Measurements from ENCODE around the gene YES1.

YES1 gene

GRCh38 chr18:811892-812375, at the start of gene YES1:
Gene YES1 (minus strand): TSS chr18:812242. CDS start chr18:756827, 55,415 bp downstream.
- DNase-seq: peak in 1 of 2 experiments; percentile 41

- no peak for DNase-seq
Observed at GRCh38 chr18:857986-858385, 45.9 kb upstream of the YES1 start.

DNA sequence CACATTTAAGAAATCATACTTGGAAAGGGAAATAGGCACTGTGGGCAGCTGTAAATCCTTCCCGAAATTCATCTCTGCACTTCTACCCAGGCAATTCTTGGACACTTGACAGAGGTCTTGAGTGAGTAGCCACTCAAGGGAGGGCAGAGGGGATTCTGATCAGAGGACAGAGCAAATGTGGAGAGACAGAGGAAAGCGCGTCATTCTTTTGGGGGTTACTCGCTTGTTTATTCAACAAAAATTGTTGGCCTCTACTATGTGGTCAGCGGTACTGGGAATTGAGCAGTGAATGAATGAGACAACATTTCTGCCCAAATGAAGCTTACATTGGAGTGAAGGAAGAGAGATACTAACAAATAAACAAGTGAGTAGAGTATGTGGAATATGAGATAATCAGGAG, 41.4 kb upstream of the YES1 start:
- DNase-seq: no peak

DNA sequence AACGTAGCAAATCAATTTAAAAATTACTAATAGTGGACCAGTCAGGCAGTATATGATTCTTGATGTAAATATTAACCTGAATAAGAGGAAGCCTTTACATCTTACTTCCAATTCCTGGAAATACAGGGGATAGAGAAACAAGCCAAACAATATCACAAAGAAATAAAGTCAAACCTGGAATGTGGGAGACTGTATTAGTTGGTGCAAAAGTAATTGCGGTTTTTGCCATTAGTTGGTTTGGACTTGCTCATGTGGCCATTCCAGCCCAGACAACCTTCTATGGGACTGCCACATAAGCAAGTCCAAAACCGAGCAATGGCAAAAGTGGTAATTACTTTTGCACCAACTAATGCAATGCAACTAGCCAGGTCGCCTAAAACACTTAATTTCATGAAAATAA, 38.9 kb upstream of the YES1 start:
- DNase-seq: no peak

- DNase-seq: no peak
Observed at GRCh38 chr18:849021-849420, 37.0 kb upstream of the YES1 start.

GRCh38 chr18:848062-848861, 36.2 kb upstream of the YES1 start:
- no peak for DNase-seq

DNA sequence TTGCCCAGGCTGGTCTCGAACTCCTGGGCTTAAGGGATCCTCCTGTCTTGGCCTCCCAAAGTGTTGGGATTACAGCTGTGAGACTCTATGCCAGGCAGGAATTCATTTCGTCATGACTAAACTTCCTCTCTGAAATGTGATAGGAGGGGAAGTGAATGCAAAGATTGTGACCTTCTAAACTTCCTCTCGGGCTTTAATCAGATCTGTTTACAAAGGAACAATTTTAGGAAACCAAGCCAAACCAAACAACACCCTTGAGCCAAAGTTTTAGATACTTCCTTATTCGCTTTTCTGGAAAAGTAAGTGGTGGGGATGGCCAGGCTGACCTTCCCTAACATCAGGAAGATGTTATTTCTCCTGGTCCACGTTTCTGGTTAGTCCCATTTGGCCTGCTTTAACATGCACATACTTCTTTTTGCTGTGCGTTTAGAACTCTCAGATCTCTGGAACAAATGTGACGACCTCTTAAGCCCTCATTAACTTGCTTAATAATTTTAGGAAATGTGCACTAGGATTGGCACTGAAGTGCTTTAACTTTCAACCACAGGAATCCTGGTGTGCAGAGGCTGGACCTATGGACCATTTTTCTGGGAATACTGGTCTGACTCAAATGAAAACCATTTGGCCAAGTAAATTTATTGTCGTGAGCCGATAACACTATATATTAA, 33.2 kb upstream of the YES1 start:
- peak; percentile 12 to 67 for DNase-seq

GRCh38 chr18:841647-842370, 29.8 kb upstream of the YES1 start:
- DNase-seq: no peak

DNA sequence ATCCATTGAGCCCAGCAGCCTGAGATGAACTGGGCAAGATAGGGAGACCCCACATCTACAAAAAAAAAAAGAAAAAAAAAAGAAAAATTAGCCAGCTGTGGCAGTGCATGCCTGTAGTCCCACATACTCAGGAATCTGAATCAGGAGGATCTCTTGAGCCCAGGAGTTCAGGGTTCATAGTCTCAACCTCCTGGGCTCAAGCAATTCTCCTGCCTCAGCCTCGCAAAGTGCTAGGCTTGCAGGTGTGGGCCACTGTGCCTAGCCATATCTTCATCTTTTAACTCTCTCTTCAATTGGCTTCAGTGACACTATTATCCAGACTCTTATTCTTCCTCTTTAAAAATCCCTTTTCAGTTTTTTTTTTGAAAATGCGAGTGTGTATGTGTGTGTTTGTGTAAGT, 28.5 kb upstream of the YES1 start:
- DNase-seq: no peak

- DNase-seq: no peak
Observed at GRCh38 chr18:840023-840408, 28.0 kb upstream of the YES1 start.

GRCh38 chr18:839224-840022, 27.4 kb upstream of the YES1 start:
- peak; percentile 5 to 29 for DNase-seq

DNA sequence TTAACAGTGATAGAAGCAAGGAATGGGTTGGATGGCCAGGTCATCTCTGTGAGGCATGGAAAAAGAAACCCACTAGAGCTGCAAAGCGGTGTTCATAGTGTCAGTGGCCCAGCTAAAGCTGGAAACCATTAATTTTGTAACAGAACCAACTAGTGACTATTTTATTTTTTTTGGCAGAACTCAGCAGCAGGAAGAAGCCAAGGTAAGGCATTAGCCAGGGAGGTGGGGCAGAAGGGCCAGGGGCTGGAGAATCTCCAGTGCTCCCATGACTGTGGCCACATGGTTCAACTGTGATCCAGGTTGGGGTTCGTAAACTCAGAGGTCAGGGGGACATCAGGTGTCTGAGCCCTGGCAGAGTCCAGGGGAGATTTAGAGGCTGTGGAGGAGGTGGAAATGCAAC, 25.9 kb upstream of the YES1 start:
- DNase-seq: no peak

GRCh38 chr18:834082-834720, 22.2 kb upstream of the YES1 start:
- no peak for DNase-seq

DNA sequence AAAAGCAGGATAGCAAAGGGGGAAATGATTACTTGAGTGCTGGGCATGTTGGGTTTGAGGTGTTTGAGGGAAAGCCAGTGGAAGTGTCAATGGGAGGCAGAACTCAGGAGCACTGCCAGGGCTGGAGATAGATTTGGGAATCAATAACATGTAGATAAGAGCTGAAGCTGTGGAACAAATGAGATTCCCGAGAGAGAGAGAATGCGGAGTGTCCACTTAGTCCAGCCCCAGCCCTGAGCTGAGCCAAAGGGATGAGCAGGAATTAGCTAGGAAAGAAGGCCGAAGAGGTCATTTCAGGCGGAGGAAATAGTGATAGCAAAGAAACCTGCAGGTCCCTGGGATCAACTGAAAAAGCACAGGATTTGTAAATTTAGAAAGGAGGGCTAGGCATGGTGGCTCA, 21.2 kb upstream of the YES1 start:
- DNase-seq: no peak

DNA sequence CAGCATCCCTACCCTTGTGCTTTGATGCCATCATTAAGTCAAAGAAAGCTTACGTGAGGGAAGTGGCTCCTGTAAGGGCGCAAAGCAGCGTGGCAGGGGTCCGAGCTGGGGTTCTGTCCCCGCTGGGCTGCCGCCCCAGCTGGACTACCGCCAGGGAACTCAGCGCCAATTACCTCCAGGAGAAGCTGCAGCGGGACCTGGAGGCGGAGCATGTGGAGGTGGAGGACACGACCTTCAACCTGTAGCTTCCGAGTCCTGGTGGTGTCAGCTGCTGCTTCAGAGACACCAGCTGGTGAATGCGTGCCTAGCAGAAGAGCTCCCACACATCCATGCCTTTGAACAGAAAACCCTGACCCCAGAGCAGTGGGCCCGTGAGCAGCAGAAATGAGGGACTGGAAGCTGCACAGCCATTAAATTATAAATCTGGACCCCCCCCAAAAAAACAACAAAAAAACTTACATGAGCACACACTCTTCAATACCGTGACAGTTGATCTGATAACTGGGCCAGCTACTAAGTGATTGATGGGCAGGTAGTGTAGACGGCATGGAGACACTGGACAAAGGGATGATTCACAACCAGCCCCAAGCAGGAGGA, 20.1 kb upstream of the YES1 start:
- no peak for DNase-seq

DNA sequence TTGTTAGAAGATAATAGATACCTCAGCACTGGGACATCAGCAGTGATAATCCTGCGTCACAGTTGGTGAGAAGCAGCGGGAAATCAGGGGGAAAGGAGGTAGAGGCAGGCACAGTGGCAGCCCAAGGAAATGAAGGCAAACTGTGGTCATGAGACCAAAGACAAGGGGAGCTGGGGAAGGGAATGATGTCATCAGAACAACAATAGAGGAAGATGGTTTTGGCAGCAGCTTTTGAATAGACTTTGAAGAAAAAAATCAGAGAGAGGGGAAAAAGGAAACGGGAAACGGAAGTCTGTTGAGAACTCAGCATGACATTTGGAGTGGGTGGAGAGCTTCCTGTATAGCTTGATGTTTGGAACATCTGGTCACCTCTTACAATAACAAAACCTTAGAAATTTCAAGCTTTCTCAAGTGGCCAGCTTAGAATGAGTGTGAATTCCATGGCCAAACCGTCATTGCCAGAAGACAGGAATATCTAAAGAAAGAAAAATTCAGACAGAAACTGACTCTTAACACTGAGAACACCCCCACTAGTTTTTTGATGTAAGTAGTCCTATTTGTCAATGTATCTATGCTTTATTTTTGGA, 18.4 kb upstream of the YES1 start:
- peak in 1 of 2 experiments; percentile 43 for DNase-seq

DNA sequence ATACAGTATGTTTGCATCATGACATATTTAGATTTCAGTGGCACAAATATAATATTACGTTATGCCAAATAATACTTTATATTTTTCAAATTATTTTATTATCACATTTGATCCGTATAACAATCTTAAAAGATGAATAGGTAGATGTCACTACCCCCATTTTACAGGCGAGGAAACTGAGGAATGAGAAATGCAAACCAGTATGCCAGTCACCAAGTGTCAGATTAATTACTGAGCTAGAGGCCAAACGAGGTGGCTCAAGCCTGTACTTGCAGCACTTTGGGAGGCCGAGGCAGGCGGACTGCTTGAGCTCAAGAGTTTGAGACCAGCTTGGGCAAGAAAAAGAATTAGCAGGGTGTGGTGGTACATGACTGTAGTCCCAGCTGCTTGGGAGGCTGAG, 17.4 kb upstream of the YES1 start:
- no peak for DNase-seq

- DNase-seq: no peak
Observed at GRCh38 chr18:827093-827677, 15.1 kb upstream of the YES1 start.

GRCh38 chr18:825891-826585, 14.0 kb upstream of the YES1 start:
- DNase-seq: no peak

DNA sequence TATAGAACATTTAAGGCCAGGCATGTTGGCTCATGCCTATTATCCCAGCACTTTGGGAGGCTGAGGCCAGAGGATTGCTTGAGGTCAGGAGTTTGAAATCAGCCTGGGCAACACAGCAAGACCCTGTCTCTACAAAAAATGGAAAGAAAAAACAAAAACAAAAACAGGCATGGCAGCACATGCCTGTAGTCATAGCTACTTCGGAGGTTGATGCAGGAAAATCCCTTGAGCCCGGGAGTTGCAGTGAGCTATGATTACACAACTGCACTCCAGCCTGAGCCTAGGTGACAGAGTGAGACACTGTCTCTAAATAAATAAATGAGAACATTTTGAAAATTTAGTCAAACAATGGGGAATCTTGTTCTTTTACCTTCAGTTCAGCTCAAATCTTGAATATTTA, 12.1 kb upstream of the YES1 start:
- DNase-seq: no peak

All from SW 1271 (cell line).